K562 (cell line): Measurements from ENCODE around the gene DEF6. TPM values are rescaled to one million over a fixed set of nuclear protein-coding genes. Genes with fewer than 3 reads are reported as not detected.
A peak's percentile ranks its signal among the peaks of the same experiment; 100 is the strongest.

ENCODE experiments used
- GTF2F1 ChIP-seq: IDR thresholded peaks from 2 replicates; pipeline ENCODE4 v1.6.1; 2011; ENCODE audit warnings: low read depth, low read length, improper control_type of control experiment
- HMG20A ChIP-seq: fragments of 450-650 bp; formaldehyde crosslinking; conservative IDR thresholded peaks from 2 replicates; pipeline ENCODE4 v1.4.0; 2020; ENCODE audit warnings: mild to moderate bottlenecking, mixed read lengths
- HNRNPH1 ChIP-seq: fragments of 200-400 bp; formaldehyde crosslinking; optimal IDR thresholded peaks from 2 replicates; pipeline ENCODE3; 2017; ENCODE audit warnings: low read depth, mild to moderate bottlenecking, low read length, moderate library complexity
- ID3 ChIP-seq, 2 experiments: fragments of 250-450 bp in 1 of 2; fragments of 450-650 bp in 1 of 2; sonication (Bioruptor Pico) in 1 of 2; IDR thresholded peaks; 2 replicates each; pipeline versions ENCODE4 v1.6.1 to v1.8.0; 2016 to 2021; ENCODE audit warnings: mild to moderate bottlenecking in 2 of 2, moderate library complexity in 2 of 2, missing compliant biosample characterization in 1 of 2, missing genetic modification characterization in 1 of 2
- MIER1 ChIP-seq: fragments of 450-650 bp; IDR thresholded peaks from 2 replicates; pipeline ENCODE4 v1.6.1; 2016; ENCODE audit warnings: antibody characterized with exemption, mild to moderate bottlenecking, low read depth
- NFYB ChIP-seq: IDR thresholded peaks from 2 replicates; pipeline ENCODE4 v1.6.1; 2011; ENCODE audit warnings: mild to moderate bottlenecking, moderate library complexity; ENCODE audit not compliant: insufficient read length; ENCODE audit errors: extremely low read depth
- POLR2B ChIP-seq: fragments of 450-650 bp; IDR thresholded peaks from 2 replicates; pipeline ENCODE4 v1.6.1; 2018; ENCODE audit warnings: low read depth; ENCODE audit not compliant: partially characterized antibody
- PYGO2 ChIP-seq: fragments of 450-650 bp; IDR thresholded peaks from 2 replicates; pipeline ENCODE4 v1.6.1; 2016; ENCODE audit warnings: mild to moderate bottlenecking, missing genetic modification characterization, moderate library complexity, missing compliant biosample characterization
- SMARCC2 ChIP-seq: fragments of 450-650 bp; IDR thresholded peaks from 2 replicates; pipeline ENCODE4 v1.6.1; 2017; ENCODE audit warnings: antibody characterized with exemption, moderate library complexity, mild to moderate bottlenecking, low read depth
- SREBF2 ChIP-seq: sonication (generic); formaldehyde crosslinking; IDR thresholded peaks from 2 replicates; pipeline ENCODE4 v1.4.0; 2020; ENCODE audit warnings: mild to moderate bottlenecking, missing genetic modification reagents
- TCFL5 ChIP-seq: fragments of 250-450 bp; sonication (Bioruptor Pico); conservative IDR thresholded peaks from 2 replicates; pipeline ENCODE4 v1.6.1; 2021; ENCODE audit warnings: mild to moderate bottlenecking, moderate library complexity, matching md5 sums
- ZKSCAN1 ChIP-seq: fragments of 150-350 bp; IDR thresholded peaks from 2 replicates; pipeline ENCODE4 v1.6.1; 2016; ENCODE audit warnings: low read depth, low read length
- ZNF280B ChIP-seq: fragments of 250-450 bp; sonication (Bioruptor Pico); IDR thresholded peaks from 2 replicates; pipeline ENCODE4 v1.5.1; 2021; ENCODE audit warnings: mild to moderate bottlenecking
- ZNF282 ChIP-seq: sonication (generic); formaldehyde crosslinking; IDR thresholded peaks from 2 replicates; pipeline ENCODE4 v1.8.1; 2023; ENCODE audit warnings: missing genetic modification reagents
- ZNF76 ChIP-seq: fragments of 250-450 bp; sonication (Bioruptor Pico); IDR thresholded peaks from 2 replicates; pipeline ENCODE4 v1.4.0; 2020; ENCODE audit warnings: mild to moderate bottlenecking, moderate library complexity, borderline replicate concordance
- ZSCAN29 ChIP-seq: fragments of 450-650 bp; IDR thresholded peaks from 2 replicates; pipeline ENCODE4 v1.6.1; 2017
- polyA plus RNA-seq, 8 experiments: library from polyadenylated mRNA; depleted of rRNA in 4 of 8; stranded (reverse) in 5 of 8; unstranded in 3 of 8; fragments of >200 nt; fragmentation: Nextera tagmentation in 2 of 8; fragmentation: Illumina TruSeq in 1 of 8; extraction: Ambion mirVana in 2 of 8; extraction: Trizol in 1 of 8; gene quantifications; 2 replicates each; pipeline versions ENCODE4 v1.2.1 to v1.2.3, GENCODE V29; 2011 to 2014; ENCODE audit warnings: inconsistent platforms in 1 of 8, missing spikeins in 1 of 8
- total RNA-seq, 7 experiments: library from RNA; depleted of rRNA in 6 of 7; stranded (reverse); fragments of >200 nt in 6 of 7; fragmentation: Illumina TruSeq in 2 of 7; extraction: Trizol in 2 of 7; gene quantifications; 2 replicates each; pipeline versions ENCODE4 v1.2.1 to v1.2.3, GENCODE V29; 2011 to 2021; ENCODE audit warnings: low replicate concordance in 1 of 7
- TF ChIP-seq, protein P1 (sequence below): fragments of 450-650 bp; formaldehyde crosslinking; IDR thresholded peaks from 2 replicates; pipeline ENCODE4 v1.4.0; 2020; ENCODE audit warnings: mild to moderate bottlenecking
- TF ChIP-seq, protein P2 (sequence below): fragments of 450-650 bp; formaldehyde crosslinking; conservative IDR thresholded peaks from 2 replicates; pipeline ENCODE4 v1.4.0; 2022; ENCODE audit warnings: mild to moderate bottlenecking, missing genetic modification characterization
- TF ChIP-seq, protein P3 (sequence below): sonication (generic); formaldehyde crosslinking; IDR thresholded peaks from 2 replicates; pipeline ENCODE4 v1.8.0; 2022; ENCODE audit warnings: mild to moderate bottlenecking, low read depth, missing genetic modification reagents
- TF ChIP-seq, protein P4 (sequence below): fragments of 450-650 bp; formaldehyde crosslinking; IDR thresholded peaks from 2 replicates; pipeline ENCODE4 v1.4.0; 2022; ENCODE audit warnings: missing genetic modification characterization

The DEF6 gene
- total and polyA plus RNA-seq, 9 of the 15 experiments (the other 6 are each of a cell fraction or from before 2014, with no cell fraction given): 1.3 to 44.6 (median 22.7) TPM

- TF ChIP-seq, protein P1, sequence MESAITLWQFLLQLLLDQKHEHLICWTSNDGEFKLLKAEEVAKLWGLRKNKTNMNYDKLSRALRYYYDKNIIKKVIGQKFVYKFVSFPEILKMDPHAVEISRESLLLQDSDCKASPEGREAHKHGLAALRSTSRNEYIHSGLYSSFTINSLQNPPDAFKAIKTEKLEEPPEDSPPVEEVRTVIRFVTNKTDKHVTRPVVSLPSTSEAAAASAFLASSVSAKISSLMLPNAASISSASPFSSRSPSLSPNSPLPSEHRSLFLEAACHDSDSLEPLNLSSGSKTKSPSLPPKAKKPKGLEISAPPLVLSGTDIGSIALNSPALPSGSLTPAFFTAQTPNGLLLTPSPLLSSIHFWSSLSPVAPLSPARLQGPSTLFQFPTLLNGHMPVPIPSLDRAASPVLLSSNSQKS (CRISPR knock-in tag): no peak
- peak; percentile 98 for TF ChIP-seq ZSCAN29
- TF ChIP-seq, protein P2, sequence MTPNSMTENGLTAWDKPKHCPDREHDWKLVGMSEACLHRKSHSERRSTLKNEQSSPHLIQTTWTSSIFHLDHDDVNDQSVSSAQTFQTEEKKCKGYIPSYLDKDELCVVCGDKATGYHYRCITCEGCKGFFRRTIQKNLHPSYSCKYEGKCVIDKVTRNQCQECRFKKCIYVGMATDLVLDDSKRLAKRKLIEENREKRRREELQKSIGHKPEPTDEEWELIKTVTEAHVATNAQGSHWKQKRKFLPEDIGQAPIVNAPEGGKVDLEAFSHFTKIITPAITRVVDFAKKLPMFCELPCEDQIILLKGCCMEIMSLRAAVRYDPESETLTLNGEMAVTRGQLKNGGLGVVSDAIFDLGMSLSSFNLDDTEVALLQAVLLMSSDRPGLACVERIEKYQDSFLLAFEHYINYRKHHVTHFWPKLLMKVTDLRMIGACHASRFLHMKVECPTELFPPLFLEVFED: no peak
- TF ChIP-seq, protein P3, sequence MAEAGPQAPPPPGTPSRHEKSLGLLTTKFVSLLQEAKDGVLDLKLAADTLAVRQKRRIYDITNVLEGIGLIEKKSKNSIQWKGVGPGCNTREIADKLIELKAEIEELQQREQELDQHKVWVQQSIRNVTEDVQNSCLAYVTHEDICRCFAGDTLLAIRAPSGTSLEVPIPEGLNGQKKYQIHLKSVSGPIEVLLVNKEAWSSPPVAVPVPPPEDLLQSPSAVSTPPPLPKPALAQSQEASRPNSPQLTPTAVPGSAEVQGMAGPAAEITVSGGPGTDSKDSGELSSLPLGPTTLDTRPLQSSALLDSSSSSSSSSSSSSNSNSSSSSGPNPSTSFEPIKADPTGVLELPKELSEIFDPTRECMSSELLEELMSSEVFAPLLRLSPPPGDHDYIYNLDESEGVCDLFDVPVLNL (CRISPR knock-in tag): 0 out of 2 replicates have a peak, but pooled peaks have one; percentile 9
- TF ChIP-seq HNRNPH1: no peak
- TF ChIP-seq SMARCC2: no peak
- TF ChIP-seq ZKSCAN1: peak; percentile 54; the same call in 1 of the 2 replicates
- TF ChIP-seq TCFL5: no peak
- no peak for TF ChIP-seq SREBF2 (CRISPR knock-in tag)
- no peak for TF ChIP-seq PYGO2
- TF ChIP-seq NFYB: no peak
- TF ChIP-seq, protein P4, sequence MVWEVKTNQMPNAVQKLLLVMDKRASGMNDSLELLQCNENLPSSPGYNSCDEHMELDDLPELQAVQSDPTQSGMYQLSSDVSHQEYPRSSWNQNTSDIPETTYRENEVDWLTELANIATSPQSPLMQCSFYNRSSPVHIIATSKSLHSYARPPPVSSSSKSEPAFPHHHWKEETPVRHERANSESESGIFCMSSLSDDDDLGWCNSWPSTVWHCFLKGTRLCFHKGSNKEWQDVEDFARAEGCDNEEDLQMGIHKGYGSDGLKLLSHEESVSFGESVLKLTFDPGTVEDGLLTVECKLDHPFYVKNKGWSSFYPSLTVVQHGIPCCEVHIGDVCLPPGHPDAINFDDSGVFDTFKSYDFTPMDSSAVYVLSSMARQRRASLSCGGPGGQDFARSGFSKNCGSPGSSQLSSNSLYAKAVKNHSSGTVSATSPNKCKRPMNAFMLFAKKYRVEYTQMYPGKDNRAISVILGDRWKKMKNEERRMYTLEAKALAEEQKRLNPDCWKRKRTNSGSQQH (CRISPR knock-in tag): no peak
- no peak for TF ChIP-seq ZNF282 (CRISPR knock-in tag)
- 0 out of 2 replicates have a peak, but pooled peaks have one; percentile 52 for TF ChIP-seq MIER1
- peak; percentile 64 for TF ChIP-seq POLR2B
- TF ChIP-seq ZNF280B (CRISPR knock-in tag): no peak
- no peak for TF ChIP-seq ID3 (CRISPR knock-in tag; IDR thresholded peaks at IDR 0.05)
- TF ChIP-seq ID3 (tag; IDR thresholded peaks at IDR 0.05): no peak
- no peak for TF ChIP-seq HMG20A
- no peak for TF ChIP-seq GTF2F1
- TF ChIP-seq ZNF76 (CRISPR knock-in tag): no peak
Measured at GRCh38 chr6:35297601-35298481, at the start of gene DEF6 (continued).
